NCI-H2107 treated with DMSO at 0.1 percent for 48 hours (cell line): ENCODE results near the gene TMEM63C.

ENCODE experiments used
- DNase-seq: peaks from one replicate; lab custom pipeline; 2025; ENCODE audit not compliant: unreplicated experiment; lab: John Stamatoyannopoulos, UW

Gene TMEM63C

DNA sequence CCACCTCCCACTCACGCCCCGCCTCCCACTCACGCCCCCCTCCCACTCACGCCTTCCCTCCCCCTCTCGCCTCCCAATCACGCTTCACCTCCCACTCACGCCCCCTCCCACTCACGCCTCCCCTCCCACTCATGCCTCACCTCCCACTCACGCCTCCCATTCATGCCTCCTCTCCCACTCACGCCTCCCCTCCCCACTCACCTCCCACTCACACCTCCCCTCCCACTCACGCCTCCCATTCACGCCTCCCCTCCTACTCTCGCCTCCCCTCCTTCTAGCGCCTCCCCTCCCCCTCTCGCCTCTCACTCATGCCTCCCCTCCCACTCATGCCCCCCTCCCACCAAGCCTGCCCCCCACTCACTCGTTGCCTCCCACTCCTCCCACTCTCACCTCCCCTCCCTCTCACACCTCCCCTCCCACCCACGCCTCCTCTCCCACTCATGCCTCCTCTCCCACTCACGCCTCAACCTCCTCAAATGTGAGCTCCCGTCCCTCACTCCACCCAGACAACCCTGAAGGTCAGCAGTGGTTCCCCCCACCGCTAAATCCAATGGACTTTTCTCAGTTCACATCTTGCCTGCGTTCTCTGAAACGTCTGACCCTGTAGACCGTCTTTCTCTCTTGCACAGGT, 39.8 kb downstream of the TMEM63C start:
- no peak for DNase-seq

DNA sequence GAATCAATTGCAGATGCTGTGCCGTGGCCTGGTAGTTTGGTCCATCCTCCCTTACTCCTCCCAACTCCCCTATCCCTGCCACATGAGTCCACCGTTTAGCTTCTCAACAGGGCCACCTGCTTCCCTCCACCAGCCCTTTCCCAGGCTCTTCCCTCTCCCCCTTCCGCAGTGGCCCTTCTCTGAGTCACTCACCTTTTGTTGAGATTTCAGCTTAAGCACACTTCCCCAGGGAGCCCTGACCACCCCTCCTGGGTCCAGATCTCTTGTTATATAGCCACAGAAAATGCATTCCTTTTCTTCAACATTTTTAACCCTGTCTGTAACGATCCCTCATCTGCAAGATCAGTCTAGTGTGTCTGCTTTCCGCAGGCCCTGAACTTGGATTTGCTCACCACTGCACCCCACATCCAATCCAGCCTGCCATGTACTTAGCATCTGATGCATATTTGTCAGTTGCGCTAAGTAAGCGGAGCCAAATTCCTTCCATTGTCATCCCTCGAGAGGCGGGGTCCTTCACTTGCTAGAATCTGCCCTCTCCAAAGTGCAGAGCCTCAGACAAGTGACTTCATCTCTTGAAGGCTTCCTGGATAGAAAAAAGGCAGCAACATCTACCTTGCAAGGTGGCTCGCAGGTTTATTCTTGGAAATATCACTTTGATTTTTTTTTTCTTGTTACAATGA, 41.1 kb downstream of the TMEM63C start:
- DNase-seq = peak; percentile 32

DNA sequence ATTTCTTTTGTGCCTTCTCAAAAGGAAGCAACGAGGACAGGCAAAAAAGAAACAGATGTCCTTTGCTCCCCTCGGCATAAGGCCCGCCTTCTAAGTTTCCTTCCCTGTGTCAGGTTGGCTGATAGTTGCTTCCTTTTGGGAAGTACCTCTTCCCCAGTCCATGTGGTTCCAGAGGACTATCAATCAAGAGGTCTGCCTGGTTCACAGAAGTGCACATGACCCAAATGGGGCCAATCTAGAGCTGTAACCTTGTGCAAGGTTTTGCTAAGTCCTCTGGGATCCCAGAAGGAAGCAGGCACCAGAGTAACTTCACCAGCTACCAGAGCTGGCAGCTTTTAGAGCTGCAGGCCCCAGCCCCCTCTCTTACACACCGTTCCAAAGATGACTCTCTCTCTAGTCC, 42.6 kb downstream of the TMEM63C start:
- DNase-seq = peak; percentile 59

DNA sequence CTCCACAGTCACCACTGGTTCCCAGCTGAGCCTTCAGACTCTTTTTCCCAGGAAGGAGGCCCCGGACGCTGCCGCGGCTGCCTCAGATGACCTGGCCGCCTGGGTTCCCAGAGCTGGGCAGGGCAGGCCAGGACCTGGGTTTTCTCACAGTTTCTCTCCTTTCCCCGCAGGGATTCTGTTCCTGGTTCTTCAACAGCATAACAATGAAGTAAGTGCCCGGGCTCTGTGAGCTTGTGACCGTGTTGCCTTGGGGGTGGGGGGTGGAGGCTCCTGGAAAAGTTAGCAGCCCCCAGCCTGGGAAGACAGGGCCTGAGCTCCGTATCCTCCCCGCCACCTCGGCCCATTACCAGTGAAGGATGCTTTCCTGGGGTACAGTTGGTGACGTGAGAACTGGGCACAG, 43.7 kb downstream of the TMEM63C start:
- DNase-seq = no peak

DNA sequence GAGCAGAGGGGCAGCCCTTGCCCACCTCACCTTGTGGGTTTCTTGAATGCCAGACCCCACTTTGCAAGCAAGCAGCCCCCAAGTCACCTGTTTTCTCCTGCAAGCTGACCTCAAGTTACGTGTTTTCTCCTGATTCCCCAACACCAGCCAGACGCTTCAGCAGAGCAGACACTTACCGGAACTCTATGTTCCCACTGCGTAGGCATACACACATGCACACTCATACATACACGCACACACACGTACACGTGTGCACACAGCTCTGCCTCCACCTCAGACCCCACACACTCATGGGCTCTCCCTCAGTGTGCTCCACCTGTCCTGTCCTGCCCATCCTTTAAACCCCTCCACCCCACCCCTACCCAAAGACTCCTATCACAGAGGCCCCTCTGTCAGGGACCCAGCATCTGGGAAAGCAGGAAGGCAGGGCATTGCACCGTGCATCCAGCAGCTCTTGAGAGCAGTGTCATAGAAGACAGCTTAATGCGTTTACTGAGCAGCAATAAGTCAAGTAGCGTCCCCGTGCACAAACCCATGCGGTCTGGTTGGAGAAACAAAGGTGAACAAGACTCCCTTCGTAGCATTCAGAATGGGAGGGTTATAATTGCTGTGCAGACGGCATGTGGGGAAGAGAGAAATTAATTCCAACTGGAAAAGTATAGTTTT, 44.4 kb downstream of the TMEM63C start:
- DNase-seq = no peak

DNA sequence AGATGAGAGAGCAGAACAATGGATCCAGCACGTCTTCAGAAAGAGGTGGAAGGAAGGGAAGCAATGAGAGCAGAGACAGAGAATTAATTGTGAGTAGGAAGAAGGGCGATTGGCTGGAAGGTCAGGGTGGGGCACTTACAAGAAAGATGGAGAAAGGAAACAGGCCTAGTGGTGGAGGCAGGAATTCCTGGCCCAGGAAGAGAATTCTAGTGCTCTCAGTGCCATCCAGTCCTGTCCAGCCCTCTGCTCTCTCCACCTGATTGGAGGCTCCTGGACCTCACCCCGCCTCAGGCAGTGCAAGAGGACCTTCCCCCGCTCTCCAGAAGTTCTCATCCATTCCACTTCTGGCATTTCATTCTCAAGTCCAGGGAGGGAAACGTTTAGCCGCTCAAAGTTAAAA, 46.5 kb downstream of the TMEM63C start:
- DNase-seq = no peak

DNA sequence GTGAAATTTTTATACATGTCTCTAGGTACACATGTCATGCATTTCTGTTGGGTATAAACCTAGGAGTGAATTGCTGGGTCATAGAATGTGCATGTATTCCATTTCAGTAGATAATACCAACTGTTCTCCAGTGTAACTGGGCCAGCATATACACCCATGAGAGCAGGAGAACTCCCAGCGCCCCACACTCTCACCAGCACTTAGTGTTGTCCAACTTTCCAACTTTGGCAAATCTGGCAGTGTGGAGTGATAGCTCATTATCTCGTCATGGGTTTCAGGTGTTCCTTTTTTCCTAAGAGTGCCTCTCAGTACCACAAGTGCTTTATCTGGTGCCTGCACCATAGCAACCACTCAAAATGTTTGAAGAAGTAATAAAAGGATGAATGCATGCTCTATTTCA, 49.3 kb downstream of the TMEM63C start:
- DNase-seq = no peak

DNA sequence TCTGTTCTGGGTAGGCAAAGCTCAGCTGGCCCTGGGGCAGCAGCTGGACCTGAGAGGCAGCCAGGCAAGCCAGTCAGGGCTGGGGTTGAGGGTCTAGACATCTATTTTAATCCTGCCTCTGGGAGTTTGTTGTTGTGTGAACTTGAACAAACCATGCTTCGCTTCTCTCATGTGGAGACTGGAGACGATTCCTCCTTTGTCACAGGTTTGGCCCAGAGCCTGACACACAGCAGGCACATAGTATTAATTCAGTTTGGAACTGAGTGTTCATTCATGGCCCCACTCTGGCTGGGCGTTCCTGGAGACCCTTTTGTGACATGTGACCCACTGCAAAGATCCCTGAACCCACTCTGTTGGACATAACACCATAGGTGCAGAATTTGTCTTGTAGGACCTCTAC, 50.1 kb downstream of the TMEM63C start:
- no peak for DNase-seq

DNA sequence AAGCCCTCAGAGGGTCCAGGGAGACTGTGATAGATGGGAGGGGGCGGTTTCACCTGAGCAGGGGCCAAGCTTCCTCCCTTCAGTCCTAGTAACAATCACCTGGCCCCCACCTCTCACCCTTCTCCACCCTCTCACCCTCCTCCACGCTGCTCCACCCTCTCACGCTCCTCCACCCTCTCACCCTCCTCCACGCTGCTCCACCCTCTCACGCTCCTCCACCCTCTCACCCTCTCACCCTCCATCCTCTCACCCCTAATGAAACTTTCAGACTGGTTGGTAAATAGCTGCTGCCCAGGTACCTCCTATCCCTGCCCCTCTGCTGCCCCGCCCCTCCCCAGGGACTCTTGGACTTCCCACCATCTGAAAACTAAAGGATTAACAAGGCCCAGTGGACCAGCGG, 55.2 kb downstream of the TMEM63C start:
- DNase-seq = no peak

DNA sequence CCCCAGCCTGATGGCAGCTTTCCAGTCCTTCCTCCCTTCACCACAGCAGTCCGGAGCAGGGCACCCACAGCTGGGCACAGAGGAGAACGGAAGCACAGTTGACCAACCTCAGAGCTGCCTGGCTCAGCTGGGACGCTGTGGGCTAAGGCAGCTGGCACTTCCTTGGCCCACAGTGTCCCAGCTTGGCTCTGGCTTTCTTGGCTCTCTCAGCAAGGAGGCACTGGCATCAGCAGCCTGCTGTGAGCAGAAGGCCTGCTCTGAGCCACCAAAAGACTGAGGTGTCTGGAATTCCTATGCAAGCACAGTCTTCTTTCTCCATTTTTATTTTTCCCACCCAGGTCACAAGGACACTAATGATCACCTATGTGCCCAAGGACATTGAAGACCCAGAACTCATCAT, 56.8 kb downstream of the TMEM63C start:
- DNase-seq = no peak

DNA sequence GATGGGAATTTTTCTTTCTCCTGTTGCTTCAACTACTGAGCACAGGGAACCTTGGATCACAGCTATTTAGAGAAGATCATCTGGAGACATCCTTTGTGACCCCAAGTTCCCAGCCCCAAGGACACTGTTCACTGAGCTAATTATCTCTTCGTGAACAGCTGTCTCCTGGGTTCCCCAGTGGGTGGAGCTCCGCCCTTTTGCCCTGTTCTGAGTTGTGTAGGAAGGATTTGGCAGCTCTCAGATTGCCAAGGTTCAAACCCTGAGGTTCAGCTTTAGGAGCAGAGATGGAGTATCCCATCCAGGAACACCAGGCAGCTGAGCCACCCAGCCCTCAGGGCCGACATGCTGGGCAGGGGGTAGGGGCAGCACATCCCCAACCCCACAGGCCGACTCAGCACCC, 57.4 kb downstream of the TMEM63C start:
- DNase-seq = no peak

DNA sequence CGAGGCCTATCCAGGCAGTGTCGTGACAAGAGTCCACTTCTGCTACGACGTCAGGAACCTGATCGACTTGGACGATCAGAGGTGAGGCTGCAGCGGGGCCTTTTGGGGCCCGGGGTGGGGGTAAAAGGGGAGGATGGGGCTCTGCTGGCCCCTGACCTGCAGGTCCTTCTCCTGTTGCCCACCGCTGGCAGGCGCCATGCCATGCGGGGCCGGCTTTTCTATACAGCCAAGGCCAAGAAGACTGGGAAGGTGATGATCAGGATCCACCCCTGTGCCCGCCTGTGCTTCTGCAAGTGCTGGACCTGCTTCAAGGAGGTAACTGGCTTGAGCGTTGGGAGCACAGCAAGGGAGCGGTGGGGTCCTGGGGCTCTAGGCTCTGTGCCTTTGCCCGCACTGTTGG, 57.8 kb downstream of the TMEM63C start:
- DNase-seq = no peak

DNA sequence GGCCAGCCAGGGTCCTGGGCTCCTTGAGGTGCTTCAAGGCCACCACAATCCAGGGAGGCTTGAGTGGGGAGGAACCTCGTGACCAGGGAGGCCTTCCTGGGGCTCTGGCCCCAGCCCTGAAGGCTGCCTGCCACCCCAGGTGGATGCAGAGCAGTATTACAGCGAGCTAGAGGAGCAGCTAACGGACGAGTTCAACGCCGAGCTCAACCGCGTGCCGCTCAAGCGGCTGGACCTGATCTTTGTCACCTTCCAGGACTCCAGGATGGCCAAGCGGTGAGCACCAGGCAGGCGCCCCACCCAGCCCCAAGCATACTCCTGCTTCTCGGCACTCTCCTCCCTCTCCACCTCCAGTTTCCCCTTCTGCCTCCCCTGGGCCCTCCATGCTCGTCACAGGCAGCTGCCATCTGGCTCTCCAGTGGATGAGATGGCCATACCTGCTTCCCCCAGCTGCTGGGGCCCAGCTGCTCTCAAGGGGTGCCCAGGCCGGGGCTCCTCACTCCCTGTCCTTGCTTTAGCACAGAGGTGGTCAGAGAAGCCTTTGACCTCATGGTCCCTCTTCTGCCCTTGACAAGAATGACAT, 58.8 kb downstream of the TMEM63C start:
- DNase-seq = no peak

DNA sequence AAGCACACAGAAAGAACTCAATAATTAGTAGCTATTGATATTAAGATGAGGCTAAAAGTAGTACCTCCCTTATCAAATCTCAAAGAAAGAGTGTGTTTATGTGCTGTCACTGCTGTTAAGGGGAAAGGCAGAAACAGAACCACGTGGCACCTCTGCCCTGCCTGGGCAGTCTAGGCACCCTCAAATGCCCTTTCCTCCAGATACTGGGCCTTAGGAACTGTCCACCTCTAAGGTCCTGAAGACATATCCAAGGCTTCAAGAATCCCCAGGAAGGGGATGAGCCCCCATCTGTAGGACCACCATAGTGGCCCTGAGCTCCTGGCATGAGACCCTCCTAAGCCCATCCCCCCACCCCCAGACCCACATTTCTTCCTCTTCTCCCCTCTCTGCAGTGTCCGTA, 60.4 kb downstream of the TMEM63C start:
- DNase-seq = no peak

DNA sequence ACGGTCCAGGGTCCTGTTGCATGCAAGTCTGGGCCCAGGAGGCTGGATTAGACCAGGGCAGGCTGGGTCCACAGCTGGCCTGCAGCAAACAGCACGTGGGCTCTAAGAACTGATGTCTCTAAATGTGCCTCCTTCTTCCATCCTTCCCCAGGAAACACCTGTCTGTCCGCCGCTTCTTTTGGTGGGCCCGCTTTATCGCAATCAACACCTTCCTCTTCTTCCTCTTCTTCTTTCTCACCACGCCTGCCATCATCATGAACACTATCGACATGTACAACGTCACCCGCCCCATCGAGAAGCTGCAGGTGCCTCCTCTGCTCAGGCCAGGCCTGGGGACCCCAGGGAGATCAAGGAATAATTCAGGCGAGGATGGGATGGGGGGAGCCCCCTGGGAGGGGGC, 61.2 kb downstream of the TMEM63C start:
- DNase-seq = no peak

DNA sequence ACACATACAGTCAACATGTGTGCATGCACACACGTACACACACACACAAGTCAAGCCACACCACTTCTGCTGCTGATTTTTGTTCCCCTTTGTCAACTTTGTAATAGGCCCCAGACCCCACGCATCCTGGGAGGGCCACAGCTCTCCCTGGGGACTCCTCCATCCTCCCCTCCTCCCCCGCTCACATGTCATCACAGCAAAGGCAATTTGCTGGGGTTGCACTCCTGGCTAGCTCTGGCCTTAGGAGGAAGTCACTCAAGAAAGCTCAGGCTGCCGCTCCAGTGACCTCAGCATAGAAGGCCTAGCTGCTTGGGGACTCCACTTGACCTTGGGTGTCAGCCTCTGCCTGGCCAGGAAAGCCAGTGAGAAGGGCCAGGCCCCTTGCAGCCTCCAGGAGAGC, 62.3 kb downstream of the TMEM63C start:
- no peak for DNase-seq

DNA sequence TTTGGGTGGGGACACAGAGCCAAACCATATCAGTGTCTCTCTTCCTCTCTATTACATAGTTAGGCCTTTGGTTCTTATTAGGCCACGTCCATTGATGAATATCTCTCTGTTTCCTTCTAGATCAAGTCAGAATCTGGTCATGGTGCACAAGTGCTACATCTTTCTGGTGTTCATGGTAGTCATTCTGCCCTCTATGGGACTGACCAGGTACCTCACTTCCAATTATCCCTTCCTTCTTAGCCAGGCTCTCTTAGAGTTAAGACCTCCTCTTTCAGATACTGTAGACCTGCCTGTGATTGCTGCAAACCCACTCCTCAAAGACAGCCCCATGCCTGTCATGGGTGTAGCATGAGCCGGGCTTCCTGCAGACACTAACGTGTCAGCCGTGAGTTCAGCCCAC, 64.2 kb downstream of the TMEM63C start:
- no peak for DNase-seq

DNA sequence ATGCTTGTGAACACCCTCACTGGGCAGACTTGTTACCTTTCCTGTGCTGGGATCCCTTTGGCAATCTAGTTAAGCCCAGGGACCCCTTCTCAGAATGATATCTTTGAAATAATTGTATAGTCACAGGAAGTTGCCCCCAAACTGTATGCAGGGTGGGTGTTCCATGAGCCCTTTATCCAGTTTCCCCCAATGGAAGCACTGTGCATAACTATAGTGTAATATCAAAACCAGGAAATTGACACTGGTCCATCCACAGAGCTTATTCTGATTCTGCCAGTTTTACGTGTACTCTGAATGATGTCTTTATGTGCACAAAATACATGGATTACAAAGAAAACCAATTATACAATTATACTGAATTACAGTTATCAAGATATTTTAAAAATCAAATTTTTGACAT, 65.2 kb downstream of the TMEM63C start:
- DNase-seq = no peak

DNA sequence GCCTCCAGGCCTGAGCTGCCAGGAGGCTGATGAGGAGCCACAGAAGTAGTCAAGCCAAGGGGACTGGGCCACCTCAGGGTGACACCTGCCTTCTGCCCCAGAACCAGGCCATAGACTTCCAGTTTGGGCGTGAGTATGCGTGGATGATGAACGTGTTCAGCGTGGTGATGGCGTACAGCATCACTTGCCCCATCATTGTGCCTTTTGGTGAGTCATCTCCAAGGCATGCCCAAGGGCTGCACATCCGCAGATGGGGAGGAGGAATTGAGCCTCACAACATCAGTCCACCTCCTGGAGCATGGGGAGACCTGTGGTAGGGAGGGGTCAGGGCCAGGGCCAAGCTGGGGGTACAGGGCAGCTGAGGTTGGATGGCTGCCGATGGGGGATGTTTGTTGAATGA, 67.1 kb downstream of the TMEM63C start:
- DNase-seq = no peak

DNA sequence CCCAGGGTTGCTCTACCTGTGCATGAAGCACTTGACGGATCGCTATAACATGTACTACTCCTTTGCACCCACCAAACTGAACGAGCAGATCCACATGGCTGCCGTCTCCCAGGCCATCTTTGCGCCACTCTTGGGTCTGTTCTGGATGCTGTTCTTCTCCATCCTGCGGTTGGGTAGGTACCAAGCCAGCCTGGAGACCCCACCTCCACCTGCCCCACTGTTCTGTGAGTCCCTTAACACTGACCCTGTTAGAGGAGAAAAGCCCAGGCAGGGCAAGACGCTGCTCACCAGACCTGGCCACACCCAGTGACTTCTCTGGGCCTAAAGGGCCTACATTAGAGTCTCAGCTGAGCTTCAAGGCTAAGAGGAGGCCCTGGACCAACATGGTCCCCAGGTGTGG, 67.7 kb downstream of the TMEM63C start:
- DNase-seq = no peak

DNA sequence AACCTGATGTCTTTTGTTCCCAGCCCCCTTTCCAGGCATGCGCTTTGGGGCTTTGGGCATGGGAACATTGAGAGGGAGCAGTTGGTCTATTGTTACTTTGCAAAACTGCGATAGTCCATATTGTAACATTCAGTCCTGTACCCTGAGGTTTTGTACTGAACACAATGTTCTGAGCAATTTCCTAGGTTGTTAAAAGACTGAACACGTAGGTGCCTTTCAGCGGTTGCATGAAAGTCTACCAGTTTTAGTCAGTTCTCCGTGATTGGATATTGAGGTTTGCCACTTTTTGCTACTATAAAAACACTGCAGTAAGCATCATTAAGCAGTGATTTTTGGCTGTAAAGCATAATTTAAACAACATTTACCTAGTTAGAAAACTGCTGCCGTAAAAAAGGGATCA, 69.3 kb downstream of the TMEM63C start:
- no peak for DNase-seq

DNA sequence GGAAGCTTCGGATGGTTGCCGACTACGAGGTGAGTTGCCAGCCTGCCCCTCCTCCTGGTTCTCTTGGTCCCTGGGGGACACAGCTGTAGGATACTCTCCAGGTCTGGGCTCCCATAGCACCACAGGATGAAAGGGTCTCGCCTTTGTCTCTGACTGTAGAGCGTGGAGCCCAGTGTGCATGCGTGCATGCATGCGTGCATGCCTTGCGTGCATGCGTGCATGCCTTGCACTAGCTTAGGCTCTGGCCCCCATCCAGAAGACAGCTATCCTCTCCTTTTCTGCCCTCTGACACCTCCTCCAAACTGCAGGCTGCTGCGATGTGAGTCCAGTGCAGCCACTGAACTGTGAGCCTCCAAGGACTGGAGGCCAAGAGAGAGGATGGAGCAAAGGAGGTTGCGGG, 70.3 kb downstream of the TMEM63C start:
- DNase-seq = no peak
